ENCODE data around the gene MAML2. TPM values are rescaled to one million over a fixed set of nuclear protein-coding genes. Genes with fewer than 3 reads are reported as not detected.

Gene MAML2
- total RNA-seq, 2 experiments from 2014 or later = 14.7 to 15.5 TPM

GRCh38 chr11:96152623-96153022 is 190.4 kb downstream of the MAML2 start:
- Mint-ChIP-seq H3K4me3 (no peak overlapping the region), H3K9me3 (ENCODE audit: insufficient read depth) (no peaks in the 10 kb centered on the region), H3K27me3 (ENCODE audit: low read depth) (no peaks in the 10 kb centered on the region), H3K36me3 (ENCODE audit: low read depth) (peaks cover 17% of the 10 kb centered on the region), H3K27ac (no peak overlapping the region), H3K4me1 (ENCODE audit: low read depth) (peaks cover 27% of the 10 kb centered on the region)
- DNase-seq = no peak
- no peak for ATAC-seq
- CTCF ChIA-PET = interaction anchor here (2.7 kb wide), 1 partner anchor 191 kb away, joined by 9 read pairs; the partner anchor contains the start of gene MAML2
- POLR2A ChIA-PET = no interaction called here

GRCh38 chr11:96151501-96151900 is 191.5 kb downstream of the MAML2 start:
- CTCF ChIA-PET = interaction anchor here (1.4 to 2.7 kb wide), 2 partner anchors 60 to 192 kb away, joined by 3 to 9 read pairs; partner anchors contain the start of gene MAML2
- no peaks in the 10 kb centered on the region for H3K9me3 Mint-ChIP-seq (ENCODE audit: insufficient read depth)
- no peak overlapping the region for H3K27ac Mint-ChIP-seq
- no peaks in the 10 kb centered on the region for H3K27me3 Mint-ChIP-seq (ENCODE audit: low read depth)
- no peak for ATAC-seq
- no peak for DNase-seq
- H3K36me3 Mint-ChIP-seq (ENCODE audit: low read depth) = peaks cover 17% of the 10 kb centered on the region
- H3K4me1 Mint-ChIP-seq (ENCODE audit: low read depth) = peaks cover 16% of the 10 kb centered on the region
- POLR2A ChIA-PET = no interaction called here
- no peak overlapping the region for H3K4me3 Mint-ChIP-seq

- H3K9me3 Mint-ChIP-seq (ENCODE audit: insufficient read depth) = no peaks in the 10 kb centered on the region
- H3K36me3 Mint-ChIP-seq (ENCODE audit: low read depth) = peaks cover 17% of the 10 kb centered on the region
- H3K4me1 Mint-ChIP-seq (ENCODE audit: low read depth) = peaks cover 7% of the 10 kb centered on the region
- ChIA-PET POLR2A (no interaction called here), CTCF (interaction anchor here (1.0 to 2.7 kb wide), 3 partner anchors 11 to 193 kb away, joined by 3 to 9 read pairs (median 4); partner anchors contain the start of gene MAML2)
- no peak overlapping the region for H3K27ac Mint-ChIP-seq
- DNase-seq (no peak), ATAC-seq (peak; percentile 23)
- H3K27me3 Mint-ChIP-seq (ENCODE audit: low read depth) = no peaks in the 10 kb centered on the region
- H3K4me3 Mint-ChIP-seq = no peak overlapping the region
These were observed 192.4 kb downstream of the MAML2 start for GRCh38 chr11:96150609-96151008.

- POLR2A ChIA-PET = no interaction called here
- Mint-ChIP-seq H3K36me3 (ENCODE audit: low read depth) (peaks cover 17% of the 10 kb centered on the region), H3K9me3 (ENCODE audit: insufficient read depth) (no peaks in the 10 kb centered on the region), H3K4me3 (no peak overlapping the region), H3K27me3 (ENCODE audit: low read depth) (no peaks in the 10 kb centered on the region), H3K4me1 (ENCODE audit: low read depth) (peaks cover 8% of the 10 kb centered on the region), H3K27ac (no peak overlapping the region)
- ATAC-seq (no peak), DNase-seq (no peak)
- CTCF ChIA-PET = interaction anchor here (1.0 to 2.7 kb wide), 3 partner anchors 10 to 194 kb away, joined by 4 to 9 read pairs (median 4); partner anchors contain the start of gene MAML2
These were observed 193.0 kb downstream of the MAML2 start for GRCh38 chr11:96149743-96150555.

- H3K27me3 Mint-ChIP-seq (ENCODE audit: low read depth) = no peaks in the 10 kb centered on the region
- peaks cover 9% of the 10 kb centered on the region for H3K36me3 Mint-ChIP-seq (ENCODE audit: low read depth)
- ATAC-seq (no peak), DNase-seq (no peak)
- ChIA-PET POLR2A (no interaction called here), CTCF (interaction anchor here (1.5 kb wide), 1 partner anchor 195 kb away, joined by 4 read pairs; the partner anchor contains the start of gene MAML2)
- no peaks in the 10 kb centered on the region for H3K9me3 Mint-ChIP-seq (ENCODE audit: insufficient read depth)
- peaks cover 8% of the 10 kb centered on the region for H3K4me1 Mint-ChIP-seq (ENCODE audit: low read depth)
- H3K4me3 Mint-ChIP-seq = no peak overlapping the region
- H3K27ac Mint-ChIP-seq = no peak overlapping the region
These were observed 195.0 kb downstream of the MAML2 start for GRCh38 chr11:96147906-96148486.

GRCh38 chr11:96147186-96147585 is 195.8 kb downstream of the MAML2 start:
- Mint-ChIP-seq H3K4me3 (no peak overlapping the region), H3K27ac (no peak overlapping the region), H3K36me3 (ENCODE audit: low read depth) (peaks cover 4% of the 10 kb centered on the region), H3K27me3 (ENCODE audit: low read depth) (no peaks in the 10 kb centered on the region), H3K4me1 (ENCODE audit: low read depth) (peaks cover 6% of the 10 kb centered on the region), H3K9me3 (ENCODE audit: insufficient read depth) (no peaks in the 10 kb centered on the region)
- ChIA-PET POLR2A (no interaction called here), CTCF (interaction anchor here (0.6 to 0.8 kb wide), 2 partner anchors 10 to 484 kb away, joined by 3 read pairs; no protein-coding TSS in a partner anchor)
- no peak for ATAC-seq
- no peak for DNase-seq

DNA sequence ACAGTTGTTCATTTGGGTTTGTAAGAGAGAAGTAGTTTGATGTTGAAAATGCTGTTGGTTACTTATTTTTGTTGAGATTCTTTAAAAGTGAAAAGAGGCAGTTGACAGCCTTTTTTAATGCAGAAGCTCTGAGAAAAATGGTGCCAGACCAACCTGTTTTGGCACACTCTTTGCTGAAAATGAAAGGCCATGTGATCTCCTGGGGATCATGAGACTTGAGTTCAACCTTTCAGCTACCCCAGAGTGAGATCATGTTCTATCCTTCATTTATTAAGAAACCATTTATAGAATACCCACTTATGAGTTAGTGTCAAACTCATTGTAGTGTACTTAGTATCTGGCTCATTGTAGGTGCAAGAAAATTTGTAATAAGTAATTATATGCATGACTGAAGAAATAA is 196.2 kb downstream of the MAML2 start:
- ATAC-seq (no peak), DNase-seq (no peak)
- CTCF ChIA-PET = interaction anchor here (0.6 to 0.8 kb wide), 2 partner anchors 10 to 485 kb away, joined by 3 read pairs; no protein-coding TSS in a partner anchor
- Mint-ChIP-seq H3K4me1 (ENCODE audit: low read depth) (peaks cover 6% of the 10 kb centered on the region), H3K27me3 (ENCODE audit: low read depth) (no peaks in the 10 kb centered on the region), H3K4me3 (no peak overlapping the region), H3K9me3 (ENCODE audit: insufficient read depth) (no peaks in the 10 kb centered on the region), H3K36me3 (ENCODE audit: low read depth) (peaks cover 5% of the 10 kb centered on the region), H3K27ac (no peak overlapping the region)
- POLR2A ChIA-PET = no interaction called here

GRCh38 chr11:96145163-96145585 is 197.8 kb downstream of the MAML2 start:
- H3K36me3 Mint-ChIP-seq (ENCODE audit: low read depth) = peaks cover 11% of the 10 kb centered on the region
- no peaks in the 10 kb centered on the region for H3K9me3 Mint-ChIP-seq (ENCODE audit: insufficient read depth)
- POLR2A ChIA-PET = interaction anchor here (0.7 kb wide), 1 partner anchor 198 kb away, joined by 3 read pairs; the partner anchor contains the start of gene MAML2
- CTCF ChIA-PET = no interaction called here
- ATAC-seq = no peak
- H3K4me3 Mint-ChIP-seq = no peak overlapping the region
- H3K4me1 Mint-ChIP-seq (ENCODE audit: low read depth) = peaks cover 11% of the 10 kb centered on the region
- no peak for DNase-seq
- no peaks in the 10 kb centered on the region for H3K27me3 Mint-ChIP-seq (ENCODE audit: low read depth)
- H3K27ac Mint-ChIP-seq = no peak overlapping the region

DNA sequence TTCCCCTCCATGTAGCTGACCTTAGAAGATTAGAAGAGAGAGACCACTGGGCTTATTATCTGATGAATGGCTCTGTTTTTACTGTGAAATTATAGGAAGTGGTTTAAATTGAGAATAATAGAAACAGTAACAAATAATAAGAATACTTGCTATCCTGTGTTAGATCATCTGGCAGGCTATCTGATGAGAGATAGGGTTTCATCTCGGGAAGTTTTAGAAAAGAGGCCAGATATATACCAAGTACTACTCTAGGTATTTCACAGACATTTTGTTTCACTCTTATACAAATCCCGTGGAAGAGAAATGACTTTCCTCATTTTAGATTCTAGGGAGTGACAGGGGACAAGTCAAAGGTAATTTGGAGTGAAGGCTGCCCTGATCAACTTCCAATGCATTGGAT is 198.4 kb downstream of the MAML2 start:
- Mint-ChIP-seq H3K27ac (no peak overlapping the region), H3K4me1 (ENCODE audit: low read depth) (peaks cover 17% of the 10 kb centered on the region), H3K36me3 (ENCODE audit: low read depth) (peaks cover 11% of the 10 kb centered on the region), H3K4me3 (no peak overlapping the region), H3K9me3 (ENCODE audit: insufficient read depth) (no peaks in the 10 kb centered on the region), H3K27me3 (ENCODE audit: low read depth) (no peaks in the 10 kb centered on the region)
- CTCF ChIA-PET = interaction anchor here (1.1 to 2.9 kb wide), 2 partner anchors 17 to 199 kb away, joined by 3 to 7 read pairs; partner anchors contain the start of gene MAML2
- DNase-seq (no peak), ATAC-seq (no peak)
- POLR2A ChIA-PET = no interaction called here

DNA sequence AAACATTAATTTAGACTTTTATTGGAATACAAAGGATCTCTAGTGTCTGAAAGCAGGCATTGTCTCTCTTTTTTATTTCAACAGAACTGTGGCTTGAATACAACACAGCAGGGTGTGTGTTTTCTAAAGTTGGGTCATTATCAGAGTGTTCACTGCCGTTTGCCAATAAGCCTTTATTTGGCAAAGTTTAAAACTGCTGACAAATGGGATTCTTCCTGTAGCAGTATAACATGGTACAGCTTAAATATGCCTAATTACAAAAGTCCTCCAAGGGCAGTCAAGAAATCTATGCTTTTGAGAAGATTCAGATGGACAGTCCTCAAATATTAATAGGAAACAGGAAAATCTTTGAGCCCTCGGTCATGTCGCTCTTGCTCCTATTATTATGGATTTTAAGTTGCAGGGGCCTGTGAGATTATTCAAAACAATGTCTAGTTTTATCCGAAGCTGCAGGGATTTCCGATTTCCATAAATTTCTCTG is 199.9 kb downstream of the MAML2 start:
- H3K27ac Mint-ChIP-seq = no peak overlapping the region
- H3K4me3 Mint-ChIP-seq = no peak overlapping the region
- H3K4me1 Mint-ChIP-seq (ENCODE audit: low read depth) = peaks cover 23% of the 10 kb centered on the region
- DNase-seq = no peak
- H3K36me3 Mint-ChIP-seq (ENCODE audit: low read depth) = peaks cover 16% of the 10 kb centered on the region
- no peaks in the 10 kb centered on the region for H3K9me3 Mint-ChIP-seq (ENCODE audit: insufficient read depth)
- ChIA-PET CTCF (interaction anchor here (2.9 kb wide), 1 partner anchor 200 kb away, joined by 7 read pairs; the partner anchor contains the start of gene MAML2), POLR2A (no interaction called here)
- no peaks in the 10 kb centered on the region for H3K27me3 Mint-ChIP-seq (ENCODE audit: low read depth)
- ATAC-seq = no peak

DNA sequence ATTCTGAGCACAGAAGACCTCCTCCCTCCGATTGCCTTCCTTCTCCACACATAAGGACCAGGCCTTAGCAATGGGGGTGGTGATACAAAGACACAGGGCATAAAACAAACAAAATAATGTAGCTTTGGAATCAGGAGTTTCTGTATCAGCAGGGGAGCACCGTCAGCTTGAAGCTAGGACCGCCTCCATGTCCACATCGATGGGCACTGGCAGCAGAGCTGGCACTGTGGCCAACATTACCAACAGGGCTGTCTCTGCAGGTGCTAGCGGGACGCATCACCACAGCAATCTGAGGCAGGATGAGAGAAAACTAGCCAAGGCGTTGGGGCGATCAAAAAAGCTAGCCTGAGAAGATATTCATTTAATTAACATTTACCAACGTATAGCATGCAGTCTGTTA is 201.4 kb downstream of the MAML2 start:
- POLR2A ChIA-PET = no interaction called here

More for the DNA sequence above, 201.4 kb downstream of the MAML2 start:
- Mint-ChIP-seq H3K9me3 (ENCODE audit: insufficient read depth) (no peaks in the 10 kb centered on the region), H3K36me3 (ENCODE audit: low read depth) (peaks cover 17% of the 10 kb centered on the region), H3K4me3 (no peak overlapping the region), H3K27me3 (ENCODE audit: low read depth) (no peaks in the 10 kb centered on the region), H3K27ac (no peak overlapping the region), H3K4me1 (ENCODE audit: low read depth) (peaks cover 35% of the 10 kb centered on the region)
- ATAC-seq = no peak
- CTCF ChIA-PET = interaction anchor here (2.9 kb wide), 1 partner anchor 202 kb away, joined by 7 read pairs; the partner anchor contains the start of gene MAML2
- no peak for DNase-seq

Data from activated CD8-positive, alpha-beta T cell treated with anti-CD3 and anti-CD28 coated beads, Interleukin-2, amount 10 ng/mL, durations not matched to agents 7 days and 5 days (primary cell).